H9 (cell line): ENCODE data around the gene BCAS4. TPM values are rescaled to one million over a fixed set of nuclear protein-coding genes. Genes with fewer than 3 reads are reported as not detected.
A peak's percentile ranks its signal among the peaks of the same experiment; 100 is the strongest.

ENCODE experiments used
- DNase-seq: peaks from one replicate; pipeline ENCODE4 v3.0.0-alpha.2; 2017
- H2AFZ ChIP-seq: one replicate; pipeline ENCODE4 v1.6.1; 2013; ENCODE audit warnings: mild to moderate bottlenecking, low read length, control low read depth, moderate library complexity
- H2AK5ac ChIP-seq: 2 replicates; pipeline ENCODE4 v1.6.1; 2013; ENCODE audit warnings: low read length, control low read depth, mixed read lengths; ENCODE audit not compliant: insufficient read length
- H2BK120ac ChIP-seq: one replicate; pipeline ENCODE4 v1.6.1; 2013; ENCODE audit warnings: low read depth, mild to moderate bottlenecking, low read length, control low read depth, inconsistent platforms; ENCODE audit not compliant: poor library complexity, severe bottlenecking
- H2BK12ac ChIP-seq: 2 replicates; pipeline ENCODE4 v1.6.1; 2013; ENCODE audit warnings: low read length, control low read depth, mixed read lengths, low read depth; ENCODE audit not compliant: insufficient read length
- H2BK15ac ChIP-seq: 2 replicates; pipeline ENCODE4 v1.6.1; 2013; ENCODE audit warnings: low read depth, low read length, control low read depth
- H2BK20ac ChIP-seq: one replicate; pipeline ENCODE4 v1.6.1; 2013; ENCODE audit warnings: low read depth, mild to moderate bottlenecking, low read length, control low read depth, inconsistent platforms; ENCODE audit not compliant: poor library complexity, severe bottlenecking
- H2BK5ac ChIP-seq: 2 replicates; pipeline ENCODE4 v1.6.1; 2013; ENCODE audit warnings: low read length, control low read depth, mixed read lengths; ENCODE audit not compliant: insufficient read length
- H3K14ac ChIP-seq: 2 replicates; pipeline ENCODE4 v1.6.1; 2013; ENCODE audit warnings: low read length, control low read depth; ENCODE audit not compliant: insufficient read depth
- H3K18ac ChIP-seq: 2 replicates; pipeline ENCODE4 v1.6.1; 2013; ENCODE audit warnings: low read depth, mild to moderate bottlenecking, mixed read lengths, low read length, control low read depth; ENCODE audit not compliant: insufficient read length
- H3K23ac ChIP-seq: 2 replicates; pipeline ENCODE4 v1.6.1; 2013; ENCODE audit warnings: low read length, control low read depth, mixed read lengths, low read depth; ENCODE audit not compliant: insufficient read length
- H3K23me2 ChIP-seq: 2 replicates; pipeline ENCODE4 v1.6.1; 2013; ENCODE audit warnings: low read depth, mild to moderate bottlenecking, mixed read lengths, low read length, control low read depth; ENCODE audit not compliant: insufficient read length, poor library complexity, severe bottlenecking
- H3K27ac ChIP-seq: 2 replicates; pipeline ENCODE4 v1.5.1; 2013; ENCODE audit warnings: low read length, control low read depth, mixed read lengths, low read depth; ENCODE audit not compliant: insufficient read length
- H3K27me3 ChIP-seq: 2 replicates; pipeline ENCODE4 v1.6.1; 2013; ENCODE audit warnings: low read length, control low read depth, inconsistent platforms; ENCODE audit not compliant: insufficient read depth
- H3K4ac ChIP-seq: 2 replicates; pipeline ENCODE4 v1.6.1; 2013; ENCODE audit warnings: low read depth, mild to moderate bottlenecking, control low read depth, inconsistent platforms, low read length, moderate library complexity
- H3K4me1 ChIP-seq: 2 replicates; pipeline ENCODE4 v1.6.1; 2013; ENCODE audit warnings: low read length, control low read depth, inconsistent platforms; ENCODE audit not compliant: insufficient read depth
- H3K4me2 ChIP-seq: 2 replicates; pipeline ENCODE4 v1.6.1; 2013; ENCODE audit warnings: low read length, control low read depth, mixed read lengths; ENCODE audit not compliant: insufficient read length, insufficient read depth
- H3K56ac ChIP-seq: 2 replicates; pipeline ENCODE4 v1.6.1; 2013; ENCODE audit warnings: low read depth, mild to moderate bottlenecking, mixed read lengths, low read length, control low read depth; ENCODE audit not compliant: insufficient read length
- H3K79me1 ChIP-seq: 2 replicates; pipeline ENCODE4 v1.6.1; 2013; ENCODE audit warnings: low read depth, mild to moderate bottlenecking, moderate library complexity, low read length, control low read depth, inconsistent platforms; ENCODE audit not compliant: insufficient read depth, poor library complexity, severe bottlenecking
- H3K79me2 ChIP-seq: 2 replicates; pipeline ENCODE4 v1.6.1; 2013; ENCODE audit warnings: low read length, control low read depth, inconsistent platforms; ENCODE audit not compliant: insufficient read depth
- H3K9ac ChIP-seq: 2 replicates; pipeline ENCODE4 v1.6.1; 2013; ENCODE audit warnings: low read length, control low read depth, mixed read lengths; ENCODE audit not compliant: insufficient read length; ENCODE audit errors: extremely low read depth
- H3K9me3 ChIP-seq: one replicate; pipeline ENCODE4 v1.6.1; 2013; ENCODE audit warnings: low read depth, low read length, inconsistent platforms; ENCODE audit not compliant: control insufficient read depth
- H3T11ph ChIP-seq: one replicate; pipeline ENCODE4 v1.6.1; 2013; ENCODE audit warnings: mild to moderate bottlenecking, low read length, control low read depth, inconsistent platforms
- H4K20me1 ChIP-seq: one replicate; pipeline ENCODE4 v1.6.1; 2013; ENCODE audit not compliant: control insufficient read depth, insufficient read length, insufficient read depth
- H4K5ac ChIP-seq: 2 replicates; pipeline ENCODE4 v1.6.1; 2013; ENCODE audit warnings: low read depth, mild to moderate bottlenecking, mixed read lengths, low read length, control low read depth; ENCODE audit not compliant: insufficient read length
- H4K8ac ChIP-seq: replicated peaks from 2 replicates; pipeline ENCODE4 v1.6.1; 2013; ENCODE audit warnings: low read length, control low read depth, mixed read lengths, low read depth; ENCODE audit not compliant: insufficient read length
- H4K91ac ChIP-seq: 2 replicates; pipeline ENCODE4 v1.6.1; 2013; ENCODE audit warnings: low read depth, mild to moderate bottlenecking, moderate library complexity, mixed read lengths, low read length, control low read depth; ENCODE audit not compliant: insufficient read length
- H3K27ac Mint-ChIP-seq, 3 experiments: 2 replicates in 2 of 3; 3 replicates in 1 of 3; pipeline ENCODE4 v1.8.0; 2020 to 2021; ENCODE audit warnings: mixed read lengths in 3 of 3, mild to moderate bottlenecking in 1 of 3, moderate library complexity in 1 of 3
- H3K27me3 Mint-ChIP-seq: 2 replicates; pipeline ENCODE4 v1.8.0; 2021; ENCODE audit warnings: low read depth, mild to moderate bottlenecking, moderate library complexity, mixed read lengths
- H3K36me3 Mint-ChIP-seq, 3 experiments: 2 replicates in 2 of 3; 3 replicates in 1 of 3; pipeline ENCODE4 v1.8.0; 2020 to 2021; ENCODE audit warnings: low read depth in 3 of 3, mixed read lengths in 3 of 3; ENCODE audit not compliant: insufficient read depth in 1 of 3
- H3K4me1 Mint-ChIP-seq, 2 experiments: 2 replicates each; pipeline ENCODE4 v1.8.0; 2020; ENCODE audit warnings: mixed read lengths in 2 of 2
- H3K4me3 Mint-ChIP-seq, 2 experiments: 2 replicates in 1 of 2; 3 replicates in 1 of 2; pipeline ENCODE4 v1.8.0; 2020 to 2021; ENCODE audit warnings: mild to moderate bottlenecking in 2 of 2, mixed read lengths in 2 of 2, moderate library complexity in 1 of 2
- H3K9me3 Mint-ChIP-seq, 2 experiments: 2 replicates in 1 of 2; 3 replicates in 1 of 2; pipeline ENCODE4 v1.8.0; 2020; ENCODE audit warnings: mild to moderate bottlenecking in 2 of 2, mixed read lengths in 2 of 2, moderate library complexity in 1 of 2
- whole genome bisulfite sequencing: extraction: QIAGEN DNeasy Blood & Tissue Kit; methylation state at CpG from one replicate; pipeline ENCODE4 v1.1.7; 2013; ENCODE audit warnings: missing lambda C conversion rate, low lambda C conversion rate, mixed read lengths; ENCODE audit not compliant: insufficient read length; ENCODE audit errors: extremely low coverage; 5-methylcytosine and 5-hydroxymethylcytosine counted together
- total RNA-seq: library from RNA; stranded (reverse); gene quantifications from 2 replicates; pipeline ENCODE4 v1.2.1, GENCODE V29; 2021
- TF ChIP-seq, protein P1 (sequence below): fragments of 200-600 bp; sonication (generic); conservative IDR thresholded peaks from 3 replicates; pipeline ENCODE4 v1.8.0; 2021; ENCODE audit warnings: antibody characterized with exemption, mild to moderate bottlenecking

The BCAS4 gene
- total RNA-seq, 1 experiment from 2014 or later: 16.9 TPM

GRCh38 chr20:50776122-50776817 is 18.6 kb upstream of the BCAS4 start:
- H3K18ac ChIP-seq: no peak overlapping the region
- H3K9me3 ChIP-seq: no peaks in the 10 kb centered on the region
- H2BK5ac ChIP-seq: no peak overlapping the region
- TF ChIP-seq, protein P1, sequence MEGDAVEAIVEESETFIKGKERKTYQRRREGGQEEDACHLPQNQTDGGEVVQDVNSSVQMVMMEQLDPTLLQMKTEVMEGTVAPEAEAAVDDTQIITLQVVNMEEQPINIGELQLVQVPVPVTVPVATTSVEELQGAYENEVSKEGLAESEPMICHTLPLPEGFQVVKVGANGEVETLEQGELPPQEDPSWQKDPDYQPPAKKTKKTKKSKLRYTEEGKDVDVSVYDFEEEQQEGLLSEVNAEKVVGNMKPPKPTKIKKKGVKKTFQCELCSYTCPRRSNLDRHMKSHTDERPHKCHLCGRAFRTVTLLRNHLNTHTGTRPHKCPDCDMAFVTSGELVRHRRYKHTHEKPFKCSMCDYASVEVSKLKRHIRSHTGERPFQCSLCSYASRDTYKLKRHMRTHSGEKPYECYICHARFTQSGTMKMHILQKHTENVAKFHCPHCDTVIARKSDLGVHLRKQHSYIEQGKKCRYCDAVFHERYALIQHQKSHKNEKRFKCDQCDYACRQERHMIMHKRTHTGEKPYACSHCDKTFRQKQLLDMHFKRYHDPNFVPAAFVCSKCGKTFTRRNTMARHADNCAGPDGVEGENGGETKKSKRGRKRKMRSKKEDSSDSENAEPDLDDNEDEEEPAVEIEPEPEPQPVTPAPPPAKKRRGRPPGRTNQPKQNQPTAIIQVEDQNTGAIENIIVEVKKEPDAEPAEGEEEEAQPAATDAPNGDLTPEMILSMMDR: no peak
- H4K20me1 ChIP-seq: no peaks in the 10 kb centered on the region
- no peak overlapping the region for H3K9ac ChIP-seq
- H2BK20ac ChIP-seq: no peak overlapping the region
- Mint-ChIP-seq H3K9me3 (no peaks in the 10 kb centered on the region), H3K36me3 (no peaks in the 10 kb centered on the region), H3K27me3 (no peaks in the 10 kb centered on the region; the same call in 1 of the 2 replicates), H3K4me1 (peaks cover 5 to 12% of the 10 kb centered on the region in 2 experiments), H3K4me3 (no peak overlapping the region), H3K27ac (peak overlapping the region in 2 of 3 experiments; percentile 39 to 59; a peak in 2 of 7 replicates)
- no peak overlapping the region for H2BK120ac ChIP-seq
- no peak overlapping the region for H2BK12ac ChIP-seq
- no peak overlapping the region for H4K91ac ChIP-seq
- DNase-seq: peak; percentile 43
- H3K23ac ChIP-seq: no peak overlapping the region
- no peak overlapping the region for H2AK5ac ChIP-seq
- H4K8ac ChIP-seq: no peak overlapping the region
- H3K79me1 ChIP-seq: no peaks in the 10 kb centered on the region
- no peak overlapping the region for H3K14ac ChIP-seq
- H3K79me2 ChIP-seq: no peaks in the 10 kb centered on the region
- H3K27ac ChIP-seq: no peak overlapping the region
- no peaks in the 10 kb centered on the region for H3K23me2 ChIP-seq
- no peaks in the 10 kb centered on the region for H3K4me1 ChIP-seq
- no peak overlapping the region for H4K5ac ChIP-seq
- H2BK15ac ChIP-seq: no peak overlapping the region
- no peak overlapping the region for H3K4me2 ChIP-seq
- H2AFZ ChIP-seq: no peak overlapping the region
- no peak overlapping the region for H3K4ac ChIP-seq
- H3K56ac ChIP-seq: no peak overlapping the region
- no peaks in the 10 kb centered on the region for H3K27me3 ChIP-seq
- no CpG with 5 or more reads among the region's 8 CpGs for WGBS
- H3T11ph ChIP-seq: no peak overlapping the region
